Stomach (tissue), 9 donors: ENCODE data around the gene USP44. TPM values are rescaled to one million over a fixed set of nuclear protein-coding genes. Genes with fewer than 3 reads are reported as not detected.
A peak's percentile ranks its signal among the peaks of the same experiment; 100 is the strongest.
"Not testable (repeated sequence)": the region's sequence is repeated elsewhere in the genome, so short reads cannot be mapped to it uniquely, and the experiment has no call there.

Experiments
- DNase-seq, 2 donors: peaks; one replicate each; pipeline versions ENCODE4 v3.0.0 to v3.0.0-alpha.2; 2013 to 2019
- H3K27ac ChIP-seq, 5 donors: fragments of 200-600 bp in 4 of 5; sonication (generic) in 4 of 5; one replicate each; pipeline ENCODE4 v1.5.1; 2013 to 2019; ENCODE audit warnings: mild to moderate bottlenecking in 1 of 5, moderate library complexity in 1 of 5
- H3K27me3 ChIP-seq, 3 donors: fragments of 200-600 bp; sonication (generic); one replicate each; pipeline ENCODE4 v1.5.1; 2017 to 2019; ENCODE audit warnings: mixed run types in 1 of 3
- H3K36me3 ChIP-seq, 4 donors: fragments of 200-600 bp; sonication (generic); 1 replicate in 3 of 4; 2 replicates in 1 of 4; pipeline ENCODE4 v1.5.1; 2016 to 2019
- H3K4me1 ChIP-seq, 4 donors: fragments of 200-600 bp; sonication (generic); one replicate each; pipeline ENCODE4 v1.5.1; 2016 to 2019
- H3K4me3 ChIP-seq, 4 donors: fragments of 200-600 bp; sonication (generic) in 3 of 4; one replicate each; pipeline ENCODE4 v1.5.1; 2016 to 2019; ENCODE audit warnings: mild to moderate bottlenecking in 1 of 4
- H3K9me3 ChIP-seq, 4 donors: fragments of 200-600 bp; sonication (generic); one replicate each; pipeline ENCODE4 v1.5.1; 2016 to 2019
- CTCF ChIP-seq, 7 experiments: fragments of 450-650 bp in 4 of 7; fragments of 200-600 bp in 3 of 7; sonication (generic) in 3 of 7; IDR thresholded peaks; one replicate each; pipeline ENCODE4 v1.5.1; 2016 to 2019; ENCODE audit warnings: antibody characterized with exemption in 7 of 7, control low read depth in 2 of 7, mild to moderate bottlenecking in 1 of 7
- EP300 ChIP-seq: sonication (generic); formaldehyde crosslinking; IDR thresholded peaks from one replicate; pipeline ENCODE4 v1.6.1; 2017; ENCODE audit warnings: antibody characterized with exemption
- POLR2A ChIP-seq, 4 donors: fragments of 450-650 bp; IDR thresholded peaks; one replicate each; pipeline ENCODE4 v1.6.1; 2016; ENCODE audit warnings: antibody characterized with exemption in 4 of 4, control low read depth in 2 of 4, mild to moderate bottlenecking in 1 of 4, moderate library complexity in 1 of 4
- POLR2AphosphoS5 ChIP-seq, 3 donors: sonication (generic); formaldehyde crosslinking; IDR thresholded peaks; one replicate each; pipeline ENCODE4 v1.6.1; 2016; ENCODE audit warnings: antibody characterized with exemption in 3 of 3
- WGBS, 5 donors: extraction: QIAGEN DNeasy Blood & Tissue Kit in 3 of 5; methylation state at CpG; one replicate each; pipeline versions ENCODE4 v1.1.5 to v1.1.7; 2013 to 2018; 5-methylcytosine and 5-hydroxymethylcytosine counted together
- intact Hi-C: fragments of 100-400 bp; cut with DNase I; formaldehyde crosslinking; loops from one replicate; pipeline ENCODE4 v1.15.1; 2023; ENCODE audit warnings: low total_unique reads
- polyA plus RNA-seq, 3 donors: library from polyadenylated mRNA; stranded (reverse); fragments of 200-250 nt; gene quantifications; one replicate each; pipeline ENCODE4 v1.2.3, GENCODE V29; 2013
- total RNA-seq, 5 donors: library from RNA; depleted of rRNA; stranded (reverse); fragments of >200 nt; gene quantifications; one replicate each; pipeline versions ENCODE4 v1.1.0 to v1.2.3, GENCODE V29; 2014 to 2016
- donor health status: healthy with polysubstance abuse.
- donor health status: Bipolar disorder and iron deficiency.
- donor health status: healthy.

Gene USP44
- total and polyA plus RNA-seq, 8 donors: under 0.01 to 2.6 (median 0.36) TPM; not detected in 2

- Histone ChIP-seq H3K27me3 (peaks cover 0 to 4% (median 0%) of the 10 kb centered on the region in 3 donors), H3K4me1 (peaks cover 0 to 9% (median 0%) of the 10 kb centered on the region in 4 donors), H3K27ac (no peak overlapping the region), H3K4me3 (no peak overlapping the region), H3K36me3 (no peaks in the 10 kb centered on the region), H3K9me3 (no peaks in the 10 kb centered on the region)
- 86 to 94% (median 90%) methylated on average over 2 of the region's 2 CpGs for WGBS, 5 donors
- intact Hi-C loops: no loop called here
- TF ChIP-seq POLR2A (IDR thresholded peaks at IDR 0.05): no peak
- no peak for TF ChIP-seq POLR2AphosphoS5 (IDR thresholded peaks at IDR 0.05)
- TF ChIP-seq EP300: no peak
- TF ChIP-seq CTCF (IDR thresholded peaks at IDR 0.05): no peak
- no peak for DNase-seq
These were observed 20.1 kb upstream of the USP44 start for GRCh38 chr12:95571369-95571768.

DNA sequence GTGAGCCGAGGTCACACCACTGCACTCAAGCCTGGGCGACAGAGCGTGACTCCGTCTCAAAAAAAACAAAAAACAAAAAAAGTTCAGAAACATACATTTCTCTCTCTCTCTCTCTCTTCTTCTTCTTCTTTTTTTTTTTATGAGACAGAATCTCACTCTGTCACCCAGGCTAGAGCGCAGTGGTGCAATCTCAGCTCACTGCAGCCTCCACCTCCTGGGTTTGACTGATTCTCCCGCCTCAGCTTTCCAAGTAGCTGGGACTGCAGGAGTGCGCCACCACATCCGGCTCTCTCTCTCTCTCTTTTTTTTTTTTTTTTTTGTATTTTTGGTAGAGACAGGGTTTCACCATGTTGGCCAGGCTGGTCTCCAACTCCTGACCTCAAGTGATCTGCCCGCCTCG is 16.8 kb upstream of the USP44 start:
- H3K4me3 ChIP-seq, H3K9me3 ChIP-seq, H3K27ac ChIP-seq, DNase-seq, H3K4me1 ChIP-seq, intact Hi-C loops, H3K36me3 ChIP-seq, H3K27me3 ChIP-seq: not testable (repeated sequence)
- WGBS, 5 donors: 89 to 99% (median 94%) methylated on average over 10 of the region's 10 CpGs

GRCh38 chr12:95557625-95558024 is 6.3 kb upstream of the USP44 start:
- Histone ChIP-seq H3K36me3 (no peaks in the 10 kb centered on the region), H3K4me3 (no peak overlapping the region), H3K9me3 (no peaks in the 10 kb centered on the region), H3K4me1 (no peaks in the 10 kb centered on the region), H3K27ac (no peak overlapping the region), H3K27me3 (no peaks in the 10 kb centered on the region)
- intact Hi-C loops: no loop called here
- 25 to 53% (median 32%) methylated on average over 1 of the region's 1 CpG for WGBS, 5 donors
- peak in 1 of 2 donors; percentile 49 for DNase-seq
- no peak for TF ChIP-seq POLR2A (IDR thresholded peaks at IDR 0.05)
- TF ChIP-seq EP300: no peak
- TF ChIP-seq CTCF (IDR thresholded peaks at IDR 0.05): no peak
- no peak for TF ChIP-seq POLR2AphosphoS5 (IDR thresholded peaks at IDR 0.05)

DNA sequence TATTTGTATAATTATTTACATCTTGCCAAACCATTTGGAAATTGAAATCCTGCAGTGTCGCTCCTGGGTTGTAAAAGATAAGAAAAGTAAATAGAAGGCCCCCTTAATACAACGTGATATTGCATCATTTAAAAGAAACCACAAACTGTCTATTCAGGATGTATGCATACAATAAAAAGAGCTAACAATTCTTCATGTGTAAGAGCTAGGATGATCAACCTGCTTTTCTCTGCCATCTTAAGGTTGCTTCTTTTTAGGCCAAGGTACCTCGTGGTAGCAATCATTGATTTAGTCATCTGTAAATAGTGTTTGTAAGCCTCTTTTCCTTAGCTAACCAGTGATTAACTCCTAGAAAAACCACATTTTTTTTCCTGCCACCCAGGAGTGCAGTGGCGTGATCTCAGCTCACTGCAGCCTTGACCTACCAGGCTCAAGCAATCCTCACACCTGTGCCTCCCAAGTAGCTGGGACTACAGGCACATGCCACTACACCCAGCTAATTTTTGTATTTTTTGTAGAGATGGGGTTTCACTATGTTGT is 3.3 kb upstream of the USP44 start:
- no peak overlapping the region for H3K4me3 ChIP-seq
- peaks cover 0 to 5% (median 0%) of the 10 kb centered on the region in 3 donors for H3K27me3 ChIP-seq
- no peaks in the 10 kb centered on the region for H3K4me1 ChIP-seq
- WGBS, 5 donors: 32 to 48% (median 40%) methylated on average over 4 of the region's 4 CpGs
- H3K36me3 ChIP-seq: no peaks in the 10 kb centered on the region
- no peak for DNase-seq
- peaks cover 0 to 3% (median 0%) of the 10 kb centered on the region in 4 donors for H3K9me3 ChIP-seq
- TF ChIP-seq CTCF (IDR thresholded peaks at IDR 0.05) (no peak), POLR2AphosphoS5 (IDR thresholded peaks at IDR 0.05) (no peak), EP300 (no peak), POLR2A (IDR thresholded peaks at IDR 0.05) (no peak)
- no peak overlapping the region for H3K27ac ChIP-seq
- intact Hi-C loops: no loop called here

DNA sequence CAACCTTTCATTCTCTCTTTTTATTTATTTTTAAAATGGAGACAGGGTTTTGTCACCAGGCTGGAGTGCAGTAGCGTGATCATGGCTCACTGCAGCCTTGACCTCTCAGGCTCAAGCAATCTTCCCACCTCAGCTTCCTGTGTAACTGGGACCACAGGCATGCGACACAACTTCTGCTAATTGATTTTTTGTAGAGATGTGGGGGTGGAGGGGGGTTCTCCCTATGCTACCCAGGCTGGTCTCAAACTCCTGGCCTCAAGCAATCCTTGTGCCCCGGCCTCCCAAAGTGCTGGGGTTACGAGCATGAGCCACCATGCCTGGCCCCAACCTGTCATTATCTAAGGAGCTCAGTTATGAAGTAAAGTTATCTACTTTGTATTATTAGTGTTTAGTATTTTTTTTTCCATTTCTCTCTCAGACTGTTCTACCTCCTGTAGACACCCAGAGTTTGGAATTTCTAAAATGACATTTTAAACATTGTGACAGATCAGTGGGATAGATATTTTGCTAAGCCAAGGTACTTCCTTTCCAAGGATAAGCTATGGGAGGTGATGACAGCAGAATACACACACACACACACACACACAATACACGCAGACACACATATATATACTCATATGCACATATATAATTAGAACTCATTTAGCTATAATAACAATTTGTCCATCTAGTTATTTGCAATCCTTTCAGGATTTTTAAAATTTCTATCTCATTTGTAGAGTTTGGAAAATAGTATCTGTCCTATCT is 2.1 kb upstream of the USP44 start:
- intact Hi-C loops: no loop called here
- no peak for DNase-seq
- Histone ChIP-seq H3K4me3 (no peak overlapping the region), H3K4me1 (peaks cover 0 to 10% (median 8%) of the 10 kb centered on the region in 4 donors), H3K27me3 (peaks cover 0 to 16% (median 11%) of the 10 kb centered on the region in 3 donors), H3K27ac (no peak overlapping the region), H3K36me3 (no peaks in the 10 kb centered on the region), H3K9me3 (peaks cover 0 to 15% (median 0%) of the 10 kb centered on the region in 4 donors)
- TF ChIP-seq POLR2A (IDR thresholded peaks at IDR 0.05): no peak
- TF ChIP-seq POLR2AphosphoS5 (IDR thresholded peaks at IDR 0.05): no peak
- TF ChIP-seq CTCF (IDR thresholded peaks at IDR 0.05): no peak
- TF ChIP-seq EP300: no peak
- 87 to 94% (median 88%) methylated on average over 5 of the region's 5 CpGs for WGBS, 5 donors
